Measurements from ENCODE around the gene CEMIP.

DNA sequence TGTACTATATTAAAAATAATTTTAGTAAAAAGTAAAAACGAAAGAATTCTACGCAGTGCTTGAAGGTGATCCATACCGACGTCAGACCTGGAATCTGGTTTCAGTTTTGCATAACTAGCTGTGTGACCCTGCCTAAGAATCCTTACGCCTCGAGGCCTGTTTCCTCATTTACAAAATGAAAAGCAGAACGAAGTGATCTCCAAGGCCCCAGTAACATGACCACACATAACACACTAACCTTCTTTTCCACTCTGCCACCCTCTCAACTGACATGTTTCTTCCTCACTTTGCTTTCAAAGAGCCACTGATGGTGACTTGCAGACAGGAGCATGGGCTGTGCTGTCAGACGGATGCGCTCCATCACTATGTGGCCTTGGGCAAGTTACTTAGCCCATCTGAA, 205.7 kb downstream of the CEMIP start:
- TF ChIP-seq POLR2A (IDR thresholded peaks at IDR 0.05) = no peak
- TF ChIP-seq, protein P1, sequence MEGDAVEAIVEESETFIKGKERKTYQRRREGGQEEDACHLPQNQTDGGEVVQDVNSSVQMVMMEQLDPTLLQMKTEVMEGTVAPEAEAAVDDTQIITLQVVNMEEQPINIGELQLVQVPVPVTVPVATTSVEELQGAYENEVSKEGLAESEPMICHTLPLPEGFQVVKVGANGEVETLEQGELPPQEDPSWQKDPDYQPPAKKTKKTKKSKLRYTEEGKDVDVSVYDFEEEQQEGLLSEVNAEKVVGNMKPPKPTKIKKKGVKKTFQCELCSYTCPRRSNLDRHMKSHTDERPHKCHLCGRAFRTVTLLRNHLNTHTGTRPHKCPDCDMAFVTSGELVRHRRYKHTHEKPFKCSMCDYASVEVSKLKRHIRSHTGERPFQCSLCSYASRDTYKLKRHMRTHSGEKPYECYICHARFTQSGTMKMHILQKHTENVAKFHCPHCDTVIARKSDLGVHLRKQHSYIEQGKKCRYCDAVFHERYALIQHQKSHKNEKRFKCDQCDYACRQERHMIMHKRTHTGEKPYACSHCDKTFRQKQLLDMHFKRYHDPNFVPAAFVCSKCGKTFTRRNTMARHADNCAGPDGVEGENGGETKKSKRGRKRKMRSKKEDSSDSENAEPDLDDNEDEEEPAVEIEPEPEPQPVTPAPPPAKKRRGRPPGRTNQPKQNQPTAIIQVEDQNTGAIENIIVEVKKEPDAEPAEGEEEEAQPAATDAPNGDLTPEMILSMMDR (IDR thresholded peaks at IDR 0.05) = no peak
- TF ChIP-seq POLR2AphosphoS5 (IDR thresholded peaks at IDR 0.05) = peak in 1 of 3 donors; percentile 36

Data from breast epithelium (tissue), 3 donors.